GM21576 (cell line): Measurements from ENCODE around the gene CALR.
"Not testable (repeated sequence)": the region's sequence is repeated elsewhere in the genome, so short reads cannot be mapped to it uniquely, and the experiment has no call there.

ENCODE experiments used
- ATAC-seq: cut with Tn5 transposase; IDR thresholded peaks from one replicate; pipeline ENCODE4 v1.9.1; 2021; ENCODE audit warnings: mild to moderate bottlenecking, moderate library complexity; ENCODE audit not compliant: unreplicated experiment

The CALR gene

DNA sequence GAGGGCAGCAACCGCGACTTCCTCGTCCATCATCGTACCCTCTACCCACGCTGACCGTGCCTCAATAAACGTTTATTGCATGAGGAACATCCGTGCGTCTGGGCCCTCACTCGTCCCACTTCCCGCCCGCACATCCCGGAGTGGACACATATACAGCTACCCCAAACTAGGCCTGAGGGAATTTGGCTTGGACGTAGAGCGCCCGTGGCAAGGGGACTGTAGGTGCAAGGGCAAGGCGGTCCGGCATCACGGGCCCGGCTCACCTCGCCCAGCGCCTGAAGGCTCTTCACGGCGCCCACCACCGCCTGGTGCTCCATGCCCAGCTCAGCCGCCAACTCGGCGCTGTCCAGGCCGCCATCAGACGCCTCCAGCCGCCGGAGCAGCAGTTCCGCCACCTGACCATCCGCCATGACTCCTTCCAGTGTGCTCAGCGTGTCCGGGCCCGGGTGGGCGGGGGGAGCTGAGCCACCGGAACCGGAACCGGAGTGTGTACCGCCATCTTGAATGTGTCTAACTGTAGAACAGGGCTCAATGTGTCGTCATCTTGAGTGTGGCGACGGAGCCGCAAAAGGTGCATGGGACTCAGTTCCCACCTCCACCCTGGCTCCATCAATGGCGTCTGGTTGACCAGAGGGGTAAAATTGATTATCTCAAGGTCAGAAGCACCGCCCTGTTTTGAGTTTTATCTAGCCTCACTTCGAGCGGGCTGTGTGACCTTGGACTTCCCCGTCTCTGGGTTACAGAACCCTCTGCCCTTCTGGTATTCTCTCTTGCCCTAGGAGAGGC is 4.9 kb upstream of the CALR start, which contains the start of gene FARSA:
Gene FARSA, minus strand, starts transcription at position 425 of the 786 bp plus-strand sequence. Its CDS starts 15 bp downstream, at position 410.
- ATAC-seq, result peak; percentile 34

DNA sequence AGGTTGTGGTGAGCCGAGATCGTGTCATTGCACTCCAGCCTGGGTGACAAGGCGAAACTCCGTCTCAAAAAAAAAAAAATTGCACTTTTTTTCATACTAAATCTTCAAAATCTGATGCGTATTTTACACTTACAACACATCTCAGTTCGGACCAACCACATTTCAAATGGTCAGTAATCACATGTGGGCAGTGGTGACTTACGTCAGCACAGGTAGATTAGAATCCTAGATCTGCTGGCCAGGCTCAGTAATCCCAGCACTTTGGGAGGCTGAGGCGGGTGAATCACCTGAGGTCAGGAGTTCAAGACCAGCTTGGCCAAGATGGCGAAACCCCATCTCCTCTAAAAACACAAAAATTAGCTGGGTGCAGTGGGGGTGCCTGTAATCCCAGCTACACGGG is 3.3 kb upstream of the CALR start:
- ATAC-seq, result no peak

- ATAC-seq, result no peak
Measured at GRCh38 chr19:12936582-12936981, 1.8 kb upstream of the CALR start.

DNA sequence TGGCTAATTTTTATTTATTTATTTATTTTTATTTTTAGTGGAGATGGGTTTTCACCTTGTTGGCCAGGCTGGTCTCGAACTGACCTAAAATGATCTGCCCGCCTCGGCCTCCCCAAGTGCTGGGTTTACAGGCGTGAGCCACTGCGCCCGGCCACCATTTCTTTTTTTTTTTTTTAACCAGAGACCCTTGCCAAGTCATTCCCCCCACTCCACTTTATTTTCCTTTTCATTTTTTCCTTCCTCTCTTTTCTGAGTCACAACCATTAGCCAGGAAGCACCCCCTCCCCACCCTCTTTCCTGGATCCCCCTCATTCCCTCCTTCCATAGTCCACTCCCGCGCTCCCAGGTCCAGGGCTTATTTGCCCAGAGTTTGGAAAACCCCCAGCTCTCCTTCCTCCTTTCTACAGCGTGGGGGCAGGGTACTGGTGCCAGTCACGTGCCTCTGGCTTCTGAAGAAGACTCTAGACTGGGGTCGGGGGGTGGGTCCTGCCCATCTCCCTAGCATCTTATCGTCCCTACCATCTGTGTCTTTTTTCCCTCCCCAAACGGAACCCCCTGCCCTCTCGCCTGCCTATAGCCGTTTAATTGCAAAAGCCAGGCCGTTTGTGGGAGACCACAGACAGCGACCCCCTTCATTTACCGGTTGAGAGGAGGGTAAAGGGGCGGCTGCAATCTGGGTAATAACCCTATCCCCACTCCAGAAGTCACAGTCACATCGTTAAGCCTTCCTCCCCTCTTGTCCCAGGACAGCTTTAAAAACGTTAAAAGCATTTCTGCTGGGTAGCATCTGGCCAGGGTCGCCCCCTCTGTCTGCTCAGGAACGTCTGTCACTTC is 1.1 kb upstream of the CALR start:
- no peak for ATAC-seq

DNA sequence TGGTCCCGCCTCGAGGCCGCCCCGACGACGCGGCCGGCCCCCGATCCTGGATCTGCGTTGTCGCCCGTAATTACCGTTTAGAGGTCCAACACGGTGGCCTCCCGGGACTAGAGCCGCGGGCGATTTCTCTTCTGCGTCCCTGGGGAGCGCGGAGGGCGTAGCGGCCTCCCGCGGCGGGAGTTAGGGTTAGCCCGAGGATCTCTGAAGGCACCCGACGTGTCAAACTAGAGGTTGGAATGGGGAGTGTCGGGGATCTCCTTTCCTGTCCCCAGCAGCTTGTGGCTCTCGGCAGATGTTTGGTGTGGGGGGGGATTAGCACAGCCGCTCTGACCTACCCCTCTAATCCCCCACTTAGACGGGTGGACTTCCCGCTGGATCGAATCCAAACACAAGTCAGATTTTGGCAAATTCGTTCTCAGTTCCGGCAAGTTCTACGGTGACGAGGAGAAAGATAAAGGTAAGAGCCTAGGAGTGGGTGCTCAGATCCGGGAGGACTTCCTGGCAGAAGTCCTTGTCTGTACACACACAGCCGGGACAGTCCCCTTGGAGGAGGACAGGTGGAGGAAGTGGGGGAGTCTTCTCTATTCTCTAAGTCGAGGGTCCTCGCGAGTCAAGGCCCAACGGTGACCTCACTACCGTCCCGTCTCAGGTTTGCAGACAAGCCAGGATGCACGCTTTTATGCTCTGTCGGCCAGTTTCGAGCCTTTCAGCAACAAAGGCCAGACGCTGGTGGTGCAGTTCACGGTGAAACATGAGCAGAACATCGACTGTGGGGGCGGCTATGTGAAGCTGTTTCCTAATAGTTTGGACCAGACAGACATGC is 581 bp downstream of the CALR start:
- no peak for ATAC-seq

GRCh38 chr19:12939975-12940423 is 1.6 kb downstream of the CALR start:
- ATAC-seq, result no peak

GRCh38 chr19:12940897-12941296 is 2.5 kb downstream of the CALR start:
- no peak for ATAC-seq

DNA sequence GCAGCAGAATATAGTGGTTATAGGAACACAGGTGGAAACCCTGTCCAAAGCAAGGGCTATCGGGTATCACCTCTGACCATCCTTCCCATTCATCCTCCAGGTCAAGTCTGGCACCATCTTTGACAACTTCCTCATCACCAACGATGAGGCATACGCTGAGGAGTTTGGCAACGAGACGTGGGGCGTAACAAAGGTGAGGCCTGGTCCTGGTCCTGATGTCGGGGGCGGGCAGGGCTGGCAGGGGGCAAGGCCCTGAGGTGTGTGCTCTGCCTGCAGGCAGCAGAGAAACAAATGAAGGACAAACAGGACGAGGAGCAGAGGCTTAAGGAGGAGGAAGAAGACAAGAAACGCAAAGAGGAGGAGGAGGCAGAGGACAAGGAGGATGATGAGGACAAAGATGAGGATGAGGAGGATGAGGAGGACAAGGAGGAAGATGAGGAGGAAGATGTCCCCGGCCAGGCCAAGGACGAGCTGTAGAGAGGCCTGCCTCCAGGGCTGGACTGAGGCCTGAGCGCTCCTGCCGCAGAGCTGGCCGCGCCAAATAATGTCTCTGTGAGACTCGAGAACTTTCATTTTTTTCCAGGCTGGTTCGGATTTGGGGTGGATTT is 5.1 kb downstream of the CALR start:
- no peak for ATAC-seq

- no peak for ATAC-seq
Measured at GRCh38 chr19:12944104-12944674, 5.8 kb downstream of the CALR start.

GRCh38 chr19:12945479-12946091 is 7.2 kb downstream of the CALR start, which contains the start of gene RAD23A:
RAD23A (plus strand) TSS chr19:12945862; CDS start chr19:12945949, 87 bp downstream.
- peak; percentile 73 for ATAC-seq

GRCh38 chr19:12946092-12946721 is 7.8 kb downstream of the CALR start:
- ATAC-seq, result no peak

DNA sequence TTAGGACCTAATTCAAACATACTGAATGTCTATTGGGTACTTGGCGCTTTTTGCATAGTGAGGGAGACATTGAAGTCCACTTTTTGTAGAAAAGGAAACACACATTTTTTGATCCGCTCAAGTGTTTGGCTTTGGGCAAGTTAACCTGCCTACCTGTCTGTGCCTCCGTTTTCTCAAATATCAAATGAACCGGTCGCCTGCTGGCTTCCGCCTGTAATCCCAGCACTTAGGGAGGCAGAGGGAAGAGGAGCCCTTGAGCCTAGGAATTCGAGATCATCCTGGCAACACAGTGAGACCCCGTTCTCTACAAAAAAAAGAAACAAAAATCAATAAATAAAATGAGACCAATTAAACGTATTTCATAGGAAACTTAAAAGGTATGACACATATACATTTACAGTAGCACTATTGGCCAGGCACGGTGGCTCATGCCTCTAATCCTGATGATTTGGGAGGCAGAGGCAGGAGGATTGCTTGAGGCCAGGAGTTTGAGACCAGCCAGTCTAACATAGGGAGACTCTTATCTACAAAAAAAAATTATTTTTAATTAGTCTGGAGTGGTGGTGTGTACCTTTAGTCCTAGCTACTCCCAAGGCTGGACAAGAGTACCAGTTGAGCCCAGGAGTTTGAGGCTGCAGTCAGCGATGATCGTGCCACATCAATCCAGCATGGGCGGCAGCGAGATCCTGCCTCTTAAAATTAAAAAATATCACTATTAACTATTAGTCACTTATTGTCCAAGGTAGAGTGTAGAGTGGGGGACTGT is 8.5 kb downstream of the CALR start:
- ATAC-seq, result no peak

DNA sequence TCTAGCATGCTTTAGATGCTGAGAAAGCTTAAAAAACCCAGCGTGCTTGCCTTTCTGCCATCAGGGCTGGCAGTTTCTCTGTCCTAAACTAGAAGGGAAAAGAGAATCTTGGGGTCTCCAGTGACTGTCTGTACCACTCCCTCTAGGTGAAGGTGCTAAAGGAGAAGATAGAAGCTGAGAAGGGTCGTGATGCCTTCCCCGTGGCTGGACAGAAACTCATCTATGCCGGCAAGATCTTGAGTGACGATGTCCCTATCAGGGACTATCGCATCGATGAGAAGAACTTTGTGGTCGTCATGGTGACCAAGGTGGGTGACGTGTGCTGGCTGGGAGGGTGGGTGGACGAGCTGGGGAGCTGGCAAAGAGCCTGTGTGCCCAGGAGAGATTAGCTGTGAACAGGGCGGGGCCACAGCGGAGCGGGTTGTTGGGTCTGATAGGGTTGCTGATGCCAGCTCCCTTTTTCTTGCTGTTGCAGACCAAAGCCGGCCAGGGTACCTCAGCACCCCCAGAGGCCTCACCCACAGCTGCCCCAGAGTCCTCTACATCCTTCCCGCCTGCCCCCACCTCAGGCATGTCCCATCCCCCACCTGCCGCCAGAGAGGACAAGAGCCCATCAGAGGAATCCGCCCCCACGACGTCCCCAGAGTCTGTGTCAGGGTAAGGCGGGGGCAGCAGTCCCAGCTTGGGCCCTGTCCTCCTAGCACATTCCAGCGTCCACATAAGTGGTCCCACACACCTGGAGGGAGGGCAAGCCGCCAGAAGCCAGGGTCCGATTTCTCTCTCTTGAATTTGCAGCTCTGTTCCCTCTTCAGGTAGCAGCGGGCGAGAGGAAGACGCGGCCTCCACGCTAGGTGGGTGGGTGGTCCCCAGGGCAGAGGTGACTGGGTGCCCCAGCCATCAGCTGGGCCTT is 9.5 kb downstream of the CALR start:
- no peak for ATAC-seq

- ATAC-seq, result no peak
Measured at GRCh38 chr19:12948612-12949362, 10.4 kb downstream of the CALR start.

GRCh38 chr19:12949363-12950283 is 11.2 kb downstream of the CALR start:
- ATAC-seq, result no peak

GRCh38 chr19:12952050-12952449 is 13.6 kb downstream of the CALR start:
- ATAC-seq, result not testable (repeated sequence)
